Measurements from ENCODE around the gene TXLNA.

DNA sequence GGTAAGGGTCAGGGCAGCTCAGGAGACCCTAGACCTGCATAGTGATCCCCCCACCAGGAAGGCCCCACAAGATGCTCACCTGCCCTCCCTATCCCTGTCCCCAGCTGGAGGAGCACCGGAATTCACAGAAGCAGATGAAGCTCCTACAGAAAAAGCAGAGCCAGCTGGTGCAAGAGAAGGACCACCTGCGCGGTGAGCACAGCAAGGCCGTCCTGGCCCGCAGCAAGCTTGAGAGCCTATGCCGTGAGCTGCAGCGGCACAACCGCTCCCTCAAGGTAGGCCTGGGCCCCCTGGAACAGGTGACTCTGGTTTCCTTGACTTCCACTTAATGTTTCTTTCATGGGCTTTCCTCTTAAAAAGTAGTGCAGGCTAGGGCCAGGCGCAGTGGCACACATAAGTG lies 8.4 kb downstream of the TXLNA start:
- TF ChIP-seq CREB1 (CRISPR knock-in tag; IDR thresholded peaks at IDR 0.05; ENCODE audit: low read depth): no peak
- TF ChIP-seq, protein P1, sequence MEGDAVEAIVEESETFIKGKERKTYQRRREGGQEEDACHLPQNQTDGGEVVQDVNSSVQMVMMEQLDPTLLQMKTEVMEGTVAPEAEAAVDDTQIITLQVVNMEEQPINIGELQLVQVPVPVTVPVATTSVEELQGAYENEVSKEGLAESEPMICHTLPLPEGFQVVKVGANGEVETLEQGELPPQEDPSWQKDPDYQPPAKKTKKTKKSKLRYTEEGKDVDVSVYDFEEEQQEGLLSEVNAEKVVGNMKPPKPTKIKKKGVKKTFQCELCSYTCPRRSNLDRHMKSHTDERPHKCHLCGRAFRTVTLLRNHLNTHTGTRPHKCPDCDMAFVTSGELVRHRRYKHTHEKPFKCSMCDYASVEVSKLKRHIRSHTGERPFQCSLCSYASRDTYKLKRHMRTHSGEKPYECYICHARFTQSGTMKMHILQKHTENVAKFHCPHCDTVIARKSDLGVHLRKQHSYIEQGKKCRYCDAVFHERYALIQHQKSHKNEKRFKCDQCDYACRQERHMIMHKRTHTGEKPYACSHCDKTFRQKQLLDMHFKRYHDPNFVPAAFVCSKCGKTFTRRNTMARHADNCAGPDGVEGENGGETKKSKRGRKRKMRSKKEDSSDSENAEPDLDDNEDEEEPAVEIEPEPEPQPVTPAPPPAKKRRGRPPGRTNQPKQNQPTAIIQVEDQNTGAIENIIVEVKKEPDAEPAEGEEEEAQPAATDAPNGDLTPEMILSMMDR (conservative IDR thresholded peaks at IDR 0.05; ENCODE audit: low read depth in 2 of 2): no peak
- no peak for TF ChIP-seq POLR2AphosphoS5 (IDR thresholded peaks at IDR 0.05; ENCODE audit: low read depth)
- TF ChIP-seq, protein P2, sequence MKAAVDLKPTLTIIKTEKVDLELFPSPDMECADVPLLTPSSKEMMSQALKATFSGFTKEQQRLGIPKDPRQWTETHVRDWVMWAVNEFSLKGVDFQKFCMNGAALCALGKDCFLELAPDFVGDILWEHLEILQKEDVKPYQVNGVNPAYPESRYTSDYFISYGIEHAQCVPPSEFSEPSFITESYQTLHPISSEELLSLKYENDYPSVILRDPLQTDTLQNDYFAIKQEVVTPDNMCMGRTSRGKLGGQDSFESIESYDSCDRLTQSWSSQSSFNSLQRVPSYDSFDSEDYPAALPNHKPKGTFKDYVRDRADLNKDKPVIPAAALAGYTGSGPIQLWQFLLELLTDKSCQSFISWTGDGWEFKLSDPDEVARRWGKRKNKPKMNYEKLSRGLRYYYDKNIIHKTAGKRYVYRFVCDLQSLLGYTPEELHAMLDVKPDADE (IDR thresholded peaks at IDR 0.05): no peak

Measured in GM23338 (cell line).